SH-SY5Y (cell line): Measurements from ENCODE around the gene CPA1.

ENCODE experiments used
- GATA2 ChIP-seq: IDR thresholded peaks from 2 replicates; pipeline ENCODE4 v1.6.1; 2011; ENCODE audit warnings: mild to moderate bottlenecking, low read depth, low read length
- GATA3 ChIP-seq: IDR thresholded peaks from 2 replicates; pipeline ENCODE4 v1.6.1; 2011; ENCODE audit warnings: low read depth, mild to moderate bottlenecking, low read length, moderate library complexity

The CPA1 gene

DNA sequence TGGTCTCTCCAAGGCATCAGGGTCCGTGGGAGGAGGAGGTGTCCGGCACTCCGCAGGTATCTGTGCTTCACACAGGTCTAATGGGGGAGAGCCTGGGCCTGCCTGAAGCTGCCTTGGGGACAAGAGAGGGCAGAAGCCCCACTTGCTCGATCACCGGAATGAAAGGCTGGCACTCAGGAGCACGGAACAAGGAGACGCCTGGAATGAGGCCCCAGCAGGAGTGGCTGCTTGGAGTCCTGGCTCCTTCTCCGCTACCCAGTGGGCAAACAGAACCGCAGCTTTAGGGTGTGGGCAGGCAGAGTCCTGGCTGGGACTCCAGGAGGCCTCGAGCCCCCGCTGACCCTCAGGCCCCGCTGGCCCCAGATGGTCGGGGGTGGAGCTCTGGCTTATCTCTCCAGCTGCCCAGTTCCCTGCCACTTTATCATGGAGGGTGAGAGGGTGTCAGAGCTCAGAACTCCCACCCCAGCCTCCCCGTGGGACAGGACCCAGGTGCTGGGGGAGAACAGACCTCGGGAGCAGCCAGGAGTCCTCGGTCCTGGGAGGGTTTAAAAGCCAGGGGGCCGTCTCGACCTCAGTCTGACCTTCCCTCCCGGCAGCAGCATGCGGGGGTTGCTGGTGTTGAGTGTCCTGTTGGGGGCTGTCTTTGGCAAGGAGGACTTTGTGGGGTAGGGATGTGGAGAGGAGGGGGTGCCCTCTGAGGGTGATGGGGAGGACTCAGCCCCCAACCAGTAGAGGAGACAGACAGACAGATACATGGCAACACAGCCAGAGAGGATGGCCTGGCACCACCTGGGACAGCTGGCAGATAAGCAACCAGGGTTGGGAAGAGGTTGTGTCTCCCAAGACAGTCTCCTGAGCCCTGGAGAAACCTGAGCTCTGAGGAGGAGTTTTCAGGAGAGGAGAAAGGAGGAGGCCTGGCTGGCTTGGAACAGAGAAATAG lies at the start of gene CPA1:
Gene CPA1, plus strand, starts transcription at position 574 of the 940 bp plus-strand sequence. Its CDS starts 27 bp downstream, at position 601.
- TF ChIP-seq GATA2 (peak; percentile 76), GATA3 (no peak)

GRCh38 chr7:130332259-130333053 lies 47.8 kb upstream of the CPA1 start:
- TF ChIP-seq GATA3 (no peak), GATA2 (peak; percentile 76)

- TF ChIP-seq GATA3 (no peak), GATA2 (no peak)
Measured at GRCh38 chr7:130333832-130334231, 46.5 kb upstream of the CPA1 start.

DNA sequence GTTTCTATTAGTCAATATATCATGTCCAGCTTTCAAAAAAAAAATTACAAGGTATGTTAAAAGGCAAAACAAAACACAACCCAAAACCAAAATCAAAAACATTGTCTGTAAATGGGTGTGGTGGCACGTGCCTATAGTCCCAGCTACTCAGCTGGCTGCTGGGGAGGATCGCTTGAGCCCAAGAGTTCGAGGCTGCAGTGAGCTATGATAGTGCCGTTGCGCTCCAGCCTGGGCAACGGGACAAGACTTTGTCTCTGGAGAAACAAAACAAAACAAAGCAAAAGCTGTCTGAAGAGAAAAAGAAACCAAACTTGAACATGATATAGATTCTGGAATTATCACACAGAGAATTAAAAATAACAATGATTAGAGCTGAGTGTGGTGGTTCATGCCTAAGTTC lies 46.0 kb upstream of the CPA1 start:
- no peak for TF ChIP-seq GATA3
- no peak for TF ChIP-seq GATA2

GRCh38 chr7:130337410-130337971 lies 42.8 kb upstream of the CPA1 start:
- TF ChIP-seq GATA3 (no peak), GATA2 (no peak)

- TF ChIP-seq GATA3 (no peak), GATA2 (no peak)
Measured at GRCh38 chr7:130338233-130338632, 42.1 kb upstream of the CPA1 start.

GRCh38 chr7:130341882-130342281 lies 38.4 kb upstream of the CPA1 start:
- TF ChIP-seq GATA2 (no peak), GATA3 (no peak)

- no peak for TF ChIP-seq GATA3
- no peak for TF ChIP-seq GATA2
Measured at GRCh38 chr7:130342701-130343380, 37.5 kb upstream of the CPA1 start.

DNA sequence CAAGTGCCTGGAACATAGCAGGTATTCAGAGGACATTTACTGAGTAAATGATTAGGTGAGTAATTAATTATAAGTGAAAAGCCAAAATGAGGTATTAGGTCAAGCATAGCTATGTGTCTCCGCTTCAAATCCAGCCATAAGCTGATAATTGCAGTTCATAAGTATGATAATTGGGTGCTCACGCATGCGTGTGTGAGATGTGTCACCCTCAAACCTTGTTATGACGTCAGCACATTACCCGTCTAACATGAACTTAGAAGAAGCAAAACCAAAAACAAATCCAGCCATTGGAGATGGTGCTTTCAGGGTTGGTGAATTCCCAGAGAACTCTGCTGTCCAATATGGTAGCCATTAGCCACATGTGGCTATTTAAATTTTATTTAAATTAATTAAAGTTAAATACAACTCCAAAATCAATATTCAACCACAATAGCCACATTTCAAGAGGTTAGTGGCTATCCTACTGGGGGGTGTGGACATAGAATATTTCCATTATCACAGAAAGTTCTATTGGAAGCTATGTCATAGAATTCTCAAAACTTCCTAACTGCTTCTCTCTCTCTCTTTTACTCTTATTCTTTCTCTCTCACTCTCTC lies 35.9 kb upstream of the CPA1 start, which contains the start of gene CPA5:
Gene CPA5, plus strand, starts transcription at position 546 of the 596 bp plus-strand sequence. CDS start 1,670 bp downstream, outside the sequence.
- TF ChIP-seq GATA2 (no peak), GATA3 (no peak)

- TF ChIP-seq GATA2, result no peak
- TF ChIP-seq GATA3, result no peak
Measured at GRCh38 chr7:130345136-130345535, 35.2 kb upstream of the CPA1 start.

- TF ChIP-seq GATA3 (no peak), GATA2 (no peak)
Measured at GRCh38 chr7:130345725-130346124, 34.6 kb upstream of the CPA1 start.

DNA sequence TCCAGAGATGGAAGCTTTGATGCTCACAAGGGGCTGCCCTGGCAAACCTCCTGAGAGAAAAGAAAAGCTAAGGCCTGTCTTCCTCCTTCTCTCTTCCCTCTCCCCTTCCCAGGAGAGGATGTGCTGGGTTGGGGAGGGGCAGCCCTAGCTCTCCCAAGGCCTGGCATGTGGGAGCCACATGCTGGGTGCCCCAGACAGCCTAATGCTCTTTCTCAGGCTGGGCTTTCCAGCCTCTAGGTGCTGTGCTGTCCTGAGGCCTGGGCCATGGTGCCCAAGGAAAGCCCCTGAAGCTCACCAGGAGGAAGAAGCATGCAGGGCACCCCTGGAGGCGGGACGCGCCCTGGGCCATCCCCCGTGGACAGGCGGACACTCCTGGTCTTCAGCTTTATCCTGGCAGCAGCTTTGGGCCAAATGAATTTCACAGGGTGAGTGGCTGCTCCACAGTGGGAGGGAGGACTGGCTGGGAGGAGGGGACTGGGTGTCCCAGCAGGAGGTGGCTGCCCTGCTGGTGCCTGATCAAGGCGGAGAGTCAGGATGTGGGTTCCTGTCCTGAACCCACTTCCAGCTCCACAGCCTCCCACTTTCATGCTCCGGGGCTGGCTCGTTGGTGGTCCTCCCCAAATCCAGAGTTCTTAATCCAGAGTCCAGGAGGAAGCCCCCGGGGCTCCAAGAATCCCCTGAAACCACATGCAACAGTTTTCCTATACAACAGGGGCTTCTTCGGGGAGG lies 34.0 kb upstream of the CPA1 start:
- no peak for TF ChIP-seq GATA2
- TF ChIP-seq GATA3, result no peak

DNA sequence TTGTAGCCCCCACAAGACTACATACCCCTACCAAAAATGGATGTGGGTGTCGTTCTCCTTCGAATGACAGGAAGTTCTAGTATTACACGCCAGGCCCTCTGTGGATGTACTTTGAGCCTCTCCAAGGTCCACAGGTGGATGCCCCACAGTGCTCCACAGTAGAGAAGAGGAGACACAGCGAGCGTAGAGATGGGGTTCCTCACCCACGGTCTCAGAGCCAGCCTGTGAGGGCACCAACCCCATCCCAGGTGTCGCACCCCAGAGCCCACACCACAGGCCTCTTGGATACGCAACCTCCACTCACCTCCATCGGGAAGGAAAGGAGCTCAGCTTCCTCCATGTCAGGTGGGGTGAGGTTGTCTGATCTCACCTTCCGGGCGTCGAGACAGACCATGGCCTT lies 33.4 kb upstream of the CPA1 start:
- TF ChIP-seq GATA3 (no peak), GATA2 (no peak)
